HepG2 (cell line): Measurements from ENCODE around the gene MGMT. TPM values are rescaled to one million over a fixed set of nuclear protein-coding genes. Genes with fewer than 3 reads are reported as not detected.

Source experiments
- ATAC-seq: fragments of 200-7000 bp; cut with Tn5 transposase; 3 replicates; pipeline ENCODE4 v1.9.1; 2020; ENCODE audit warnings: mild to moderate bottlenecking, moderate library complexity
- BruUV-seq: library from RNA; stranded (reverse); fragments of 400-500 nt; replicated peaks from 2 replicates; lab custom pipeline; 2021; lab: Mats Ljungman, UMichigan
- CTCF ChIA-PET: fragments of 300-600 bp; formaldehyde crosslinking; extraction: SDS; loops from one replicate; lab custom pipeline; 2021; ENCODE audit warnings: low total read pairs, inconsistent platforms, low intra/inter-chr PET ratio; lab: Yijun Ruan, JAX
- POLR2A ChIA-PET: fragments of 350-600 bp; sonication (Branson Sonifier 250); formaldehyde crosslinking; loops from one replicate; lab custom pipeline; 2020; ENCODE audit warnings: antibody characterized with exemption, inconsistent platforms; lab: Yijun Ruan, JAX
- DNase-seq: peaks from one replicate; pipeline ENCODE4 v3.0.0-alpha.2; 2015; ENCODE audit warnings: low spot score
- FAIRE-seq: peaks from 3 replicates; lab custom pipeline; 2011; peaks lifted over from hg19 to GRCh38; lab: Jason Lieb, UNC
- H2AFZ ChIP-seq: one replicate; pipeline ENCODE4 v1.6.1; 2011; ENCODE audit warnings: low read length, inconsistent platforms
- H3K27ac ChIP-seq: fragments of 300-600 bp; 3 replicates; pipeline ENCODE4 v1.8.0; 2011; ENCODE audit warnings: mixed run types, mild to moderate bottlenecking, mixed read lengths, low read length, inconsistent platforms; ENCODE audit not compliant: insufficient read depth; ENCODE audit errors: extremely low read length
- H3K27me3 ChIP-seq, 2 experiments: fragments of 200-600 bp in 1 of 2; 2 replicates in 1 of 2; 3 replicates in 1 of 2; pipeline versions ENCODE4 v1.6.0 to v1.8.0; 2011; ENCODE audit warnings: low read length in 2 of 2, mild to moderate bottlenecking in 2 of 2, moderate library complexity in 2 of 2, inconsistent platforms in 1 of 2; ENCODE audit not compliant: insufficient read depth in 2 of 2, control insufficient read depth in 1 of 2
- H3K36me3 ChIP-seq, 2 experiments: fragments of 200-600 bp in 1 of 2; replicated peaks in 1 of 2; 2 replicates in 1 of 2; 3 replicates in 1 of 2; pipeline versions ENCODE4 v1.5.1 to v1.8.0; 2011; ENCODE audit warnings: low read length in 2 of 2, inconsistent platforms in 1 of 2; ENCODE audit not compliant: insufficient read depth in 2 of 2, control insufficient read depth in 1 of 2
- H3K4me1 ChIP-seq: 2 replicates; pipeline ENCODE4 v1.5.1; 2012; ENCODE audit warnings: low read length, inconsistent platforms; ENCODE audit not compliant: insufficient read depth
- H3K4me2 ChIP-seq: 2 replicates; pipeline ENCODE4 v1.6.0; 2011; ENCODE audit warnings: low read depth, low read length, inconsistent platforms
- H3K4me3 ChIP-seq, 3 experiments: fragments of 200-600 bp in 1 of 3; sonication (generic), shearing (Covaris generic) in 1 of 3; replicated peaks in 1 of 3; 2 replicates each; pipeline ENCODE4 v1.5.1; 2011 to 2016; ENCODE audit warnings: low read length in 3 of 3, inconsistent platforms in 2 of 3, low read depth in 2 of 3, mild to moderate bottlenecking in 2 of 3, control low read depth in 1 of 3, mixed read lengths in 1 of 3; ENCODE audit not compliant: insufficient read depth in 1 of 3
- H3K79me2 ChIP-seq: one replicate; pipeline ENCODE4 v1.6.1; 2011; ENCODE audit warnings: low read length, inconsistent platforms; ENCODE audit not compliant: insufficient read depth
- H3K9ac ChIP-seq: 2 replicates; pipeline ENCODE4 v1.6.0; 2011; ENCODE audit warnings: mild to moderate bottlenecking, low read depth, low read length, inconsistent platforms; ENCODE audit not compliant: insufficient read depth
- H3K9me3 ChIP-seq: 2 replicates; pipeline ENCODE4 v1.5.1; 2012; ENCODE audit warnings: mild to moderate bottlenecking, low read length
- H4K20me1 ChIP-seq: 2 replicates; pipeline ENCODE4 v1.6.0; 2011; ENCODE audit warnings: inconsistent platforms, mild to moderate bottlenecking, low read length, moderate library complexity; ENCODE audit not compliant: insufficient read depth
- ADNP ChIP-seq: sonication (generic); formaldehyde crosslinking; IDR thresholded peaks from 2 replicates; pipeline ENCODE4 v1.4.0; 2020; ENCODE audit warnings: missing genetic modification reagents
- CENPX ChIP-seq: sonication (generic); formaldehyde crosslinking; IDR thresholded peaks from 2 replicates; pipeline ENCODE4 v1.9.0; 2021; ENCODE audit warnings: mild to moderate bottlenecking, missing genetic modification reagents, moderate library complexity
- CHCHD3 ChIP-seq: sonication (generic); formaldehyde crosslinking; IDR thresholded peaks from 2 replicates; pipeline ENCODE4 v1.8.0; 2022; ENCODE audit warnings: mild to moderate bottlenecking, missing genetic modification reagents, moderate library complexity
- HNF4A ChIP-seq: sonication (generic); formaldehyde crosslinking; IDR thresholded peaks from 2 replicates; pipeline ENCODE4 v1.4.0; 2020; ENCODE audit warnings: missing genetic modification reagents
- RAD21 ChIP-seq: fragments of 450-650 bp; formaldehyde crosslinking; IDR thresholded peaks from 2 replicates; pipeline ENCODE4 v1.5.0; 2020; ENCODE audit warnings: mild to moderate bottlenecking
- REXO4 ChIP-seq: sonication (generic); formaldehyde crosslinking; IDR thresholded peaks from 2 replicates; pipeline ENCODE4 v1.8.0; 2022; ENCODE audit warnings: missing genetic modification reagents, mild to moderate bottlenecking, borderline replicate concordance
- SALL1 ChIP-seq: sonication (generic); formaldehyde crosslinking; IDR thresholded peaks from 2 replicates; pipeline ENCODE4 v1.8.0; 2022; ENCODE audit warnings: mild to moderate bottlenecking, missing genetic modification reagents
- SIN3A ChIP-seq: IDR thresholded peaks from 2 replicates; pipeline ENCODE4 v1.6.1; 2011; ENCODE audit warnings: low read depth, mild to moderate bottlenecking, control low read depth, low read length, borderline replicate concordance
- TCF7 ChIP-seq: sonication (generic); IDR thresholded peaks from 2 replicates; pipeline ENCODE4 v1.6.1; 2016; ENCODE audit warnings: antibody characterized with exemption, low read depth
- ZNF256 ChIP-seq: sonication (generic); formaldehyde crosslinking; conservative IDR thresholded peaks from 2 replicates; pipeline ENCODE4 v1.4.0; 2020; ENCODE audit warnings: missing genetic modification reagents
- ZNF383 ChIP-seq: sonication (generic); formaldehyde crosslinking; IDR thresholded peaks from 2 replicates; pipeline ENCODE4 v1.4.0; 2020; ENCODE audit warnings: missing genetic modification reagents, mild to moderate bottlenecking, borderline replicate concordance
- ZNF563 ChIP-seq: sonication (generic); formaldehyde crosslinking; IDR thresholded peaks from 2 replicates; pipeline ENCODE4 v1.8.0; 2022; ENCODE audit warnings: mild to moderate bottlenecking, moderate library complexity, missing genetic modification reagents
- ZNF7 ChIP-seq: IDR thresholded peaks from 2 replicates; pipeline ENCODE4 v1.6.1; 2016; ENCODE audit warnings: missing biosample characterization, missing genetic modification reagents
- WGBS: methylation state at CpG from one replicate; pipeline ENCODE4 v1.1.6; 2017; ENCODE audit warnings: low lambda C conversion rate; 5-methylcytosine and 5-hydroxymethylcytosine counted together
- in situ Hi-C: cut with HindIII; loops from 2 replicates; pipeline ENCODE4 v1.10.0; 2017; ENCODE audit warnings: low pct_unique_long_range_greater_than_20kb; ENCODE audit not compliant: extremely low pct_ligation_motif_present
- intact Hi-C: fragments of 100-400 bp; cut with micrococcal nuclease; formaldehyde crosslinking; loops from one replicate; pipeline ENCODE4 v1.10.0; 2022; ENCODE audit not compliant: unreplicated experiment
- polyA plus RNA-seq, 8 experiments: library from polyadenylated mRNA; depleted of rRNA in 3 of 8; stranded (reverse) in 7 of 8; unstranded in 1 of 8; fragments of >200 nt; fragmentation: Illumina TruSeq in 4 of 8; extraction: Trizol in 4 of 8; gene quantifications; 2 replicates each; pipeline versions ENCODE4 v1.2.1 to v1.2.3, GENCODE V29; 2011 to 2016; ENCODE audit warnings: low read depth in 4 of 8, missing spikeins in 1 of 8, mixed read lengths in 1 of 8; ENCODE audit not compliant: insufficient read depth in 1 of 8
- total RNA-seq, 5 experiments: library from RNA; depleted of rRNA; stranded (reverse); fragments of >200 nt; fragmentation: Illumina TruSeq; extraction: Trizol; gene quantifications; 2 replicates each; pipeline ENCODE4 v1.2.3, GENCODE V29; 2016; ENCODE audit warnings: low read depth in 1 of 5
- TF ChIP-seq, protein P1 (sequence below), 2 experiments: sonication (generic) in 1 of 2; formaldehyde crosslinking in 1 of 2; IDR thresholded peaks; 2 replicates each; pipeline versions ENCODE4 v1.4.0 to v1.6.1; 2016 to 2020; ENCODE audit warnings: borderline replicate concordance in 1 of 2, low read depth in 1 of 2, mild to moderate bottlenecking in 1 of 2, missing genetic modification reagents in 1 of 2
- TF ChIP-seq, protein P2 (sequence below): sonication (generic); formaldehyde crosslinking; IDR thresholded peaks from 2 replicates; pipeline ENCODE4 v1.4.0; 2020; ENCODE audit warnings: missing genetic modification reagents

MGMT gene
- total and polyA plus RNA-seq, 2 of the 13 experiments (the other 11 are each of a cell fraction or from before 2014, with no cell fraction given) = 12.0 to 19.5 TPM

DNA sequence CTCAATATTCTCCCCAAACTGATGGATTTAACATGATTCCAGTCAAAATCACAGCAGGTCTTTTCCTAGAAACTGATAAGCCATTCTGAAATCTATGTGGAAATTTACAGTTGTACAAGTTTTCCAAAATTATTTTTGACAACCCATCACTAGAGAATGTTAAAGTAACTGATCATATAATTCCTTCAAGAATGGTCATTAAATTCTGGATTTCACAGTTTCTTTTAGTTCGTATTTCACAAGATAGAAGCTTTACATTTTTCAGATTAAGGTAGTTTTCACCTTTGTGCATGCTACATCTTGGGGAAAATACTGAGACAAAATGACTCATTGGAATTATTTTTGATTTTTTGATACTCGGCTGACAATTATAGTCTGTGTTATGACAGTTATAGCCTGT lies 174.3 kb downstream of the MGMT start:
- Histone ChIP-seq H3K27ac (no peak overlapping the region), H3K4me2 (no peak overlapping the region), H3K9me3 (peaks cover under 1% of the 10 kb centered on the region; the same call in 1 of the 2 replicates), H3K79me2 (no peaks in the 10 kb centered on the region), H3K4me3 (no peak overlapping the region), H3K27me3 (no peaks in the 10 kb centered on the region), H3K36me3 (no peaks in the 10 kb centered on the region), H3K9ac (no peak overlapping the region), H2AFZ (no peak overlapping the region), H3K4me1 (peaks cover 26% of the 10 kb centered on the region), H4K20me1 (no peaks in the 10 kb centered on the region)
- POLR2A ChIA-PET = no interaction called here
- BruUV-seq = no TSS peak
- ATAC-seq = no peak
- 79% methylated on average over 2 of the region's 2 CpGs for WGBS
- in situ Hi-C loops (no loop called here), intact Hi-C loops (no loop called here)
- CTCF ChIA-PET = no interaction called here
- no peak for TF ChIP-seq SALL1 (CRISPR knock-in tag)
- no peak for TF ChIP-seq CENPX (CRISPR knock-in tag)
- TF ChIP-seq TCF7 = no peak
- no peak for TF ChIP-seq ADNP (CRISPR knock-in tag)
- no peak for TF ChIP-seq RAD21 (CRISPR knock-in tag)
- no peak for TF ChIP-seq ZNF383 (CRISPR knock-in tag)
- TF ChIP-seq ZNF7 (CRISPR knock-in tag) = no peak
- TF ChIP-seq ZNF256 (CRISPR knock-in tag) = no peak
- no peak for TF ChIP-seq SIN3A
- no peak for FAIRE-seq
- DNase-seq = no peak

DNA sequence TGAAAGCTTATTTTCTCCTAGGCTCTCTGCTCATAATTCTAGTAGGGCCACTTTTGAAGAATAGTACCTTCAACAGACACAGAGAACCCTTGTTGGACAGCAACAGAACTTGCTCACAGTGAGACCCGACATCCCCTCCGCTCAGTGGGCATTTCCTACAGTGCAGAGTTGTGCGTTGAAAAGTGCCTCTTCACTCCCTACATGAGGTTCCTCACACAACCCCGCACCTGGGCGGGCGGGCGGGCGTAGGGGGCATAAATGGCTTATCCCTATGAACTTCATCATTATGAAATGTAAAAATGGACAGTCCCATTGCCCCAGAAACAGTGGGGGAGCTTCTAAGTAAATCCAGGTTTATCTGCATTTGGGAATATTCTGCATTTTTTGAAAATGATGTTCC lies 174.9 kb downstream of the MGMT start:
- Histone ChIP-seq H3K27ac (no peak overlapping the region), H3K79me2 (no peaks in the 10 kb centered on the region), H3K27me3 (no peaks in the 10 kb centered on the region), H3K36me3 (no peaks in the 10 kb centered on the region), H3K4me2 (no peak overlapping the region), H4K20me1 (no peaks in the 10 kb centered on the region), H3K9ac (no peak overlapping the region), H2AFZ (no peak overlapping the region), H3K4me1 (peaks cover 26% of the 10 kb centered on the region), H3K9me3 (no peaks in the 10 kb centered on the region), H3K4me3 (no peak overlapping the region)
- in situ Hi-C loops (no loop called here), intact Hi-C loops (no loop called here)
- ChIA-PET POLR2A (no interaction called here), CTCF (no interaction called here)
- no peak for DNase-seq
- 57% methylated on average over 6 of the region's 8 CpGs for WGBS
- BruUV-seq = no TSS peak
- no peak for FAIRE-seq
- ATAC-seq = peak; percentile 71
- TF ChIP-seq CHCHD3 (no peak), REXO4 (no peak), ZNF563 (CRISPR knock-in tag) (no peak), HNF4A (CRISPR knock-in tag) (no peak)
- TF ChIP-seq, protein P1, sequence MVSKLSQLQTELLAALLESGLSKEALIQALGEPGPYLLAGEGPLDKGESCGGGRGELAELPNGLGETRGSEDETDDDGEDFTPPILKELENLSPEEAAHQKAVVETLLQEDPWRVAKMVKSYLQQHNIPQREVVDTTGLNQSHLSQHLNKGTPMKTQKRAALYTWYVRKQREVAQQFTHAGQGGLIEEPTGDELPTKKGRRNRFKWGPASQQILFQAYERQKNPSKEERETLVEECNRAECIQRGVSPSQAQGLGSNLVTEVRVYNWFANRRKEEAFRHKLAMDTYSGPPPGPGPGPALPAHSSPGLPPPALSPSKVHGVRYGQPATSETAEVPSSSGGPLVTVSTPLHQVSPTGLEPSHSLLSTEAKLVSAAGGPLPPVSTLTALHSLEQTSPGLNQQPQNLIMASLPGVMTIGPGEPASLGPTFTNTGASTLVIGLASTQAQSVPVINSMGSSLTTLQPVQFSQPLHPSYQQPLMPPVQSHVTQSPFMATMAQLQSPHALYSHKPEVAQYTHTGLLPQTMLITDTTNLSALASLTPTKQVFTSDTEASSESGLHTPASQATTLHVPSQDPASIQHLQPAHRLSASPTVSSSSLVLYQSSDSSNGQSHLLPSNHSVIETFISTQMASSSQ (IDR thresholded peaks at IDR 0.05; ENCODE audit: low read depth) = no peak
- TF ChIP-seq, protein P1 (CRISPR knock-in tag; IDR thresholded peaks at IDR 0.05; ENCODE audit: borderline replicate concordance) = no peak
- TF ChIP-seq, protein P2, sequence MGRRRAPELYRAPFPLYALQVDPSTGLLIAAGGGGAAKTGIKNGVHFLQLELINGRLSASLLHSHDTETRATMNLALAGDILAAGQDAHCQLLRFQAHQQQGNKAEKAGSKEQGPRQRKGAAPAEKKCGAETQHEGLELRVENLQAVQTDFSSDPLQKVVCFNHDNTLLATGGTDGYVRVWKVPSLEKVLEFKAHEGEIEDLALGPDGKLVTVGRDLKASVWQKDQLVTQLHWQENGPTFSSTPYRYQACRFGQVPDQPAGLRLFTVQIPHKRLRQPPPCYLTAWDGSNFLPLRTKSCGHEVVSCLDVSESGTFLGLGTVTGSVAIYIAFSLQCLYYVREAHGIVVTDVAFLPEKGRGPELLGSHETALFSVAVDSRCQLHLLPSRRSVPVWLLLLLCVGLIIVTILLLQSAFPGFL = no peak
